HG03064 (cell line): ENCODE measurements around the gene TMIGD2.

Experiments used
- ATAC-seq: cut with Tn5 transposase; IDR thresholded peaks from one replicate; pipeline ENCODE4 v1.9.1; 2021; ENCODE audit warnings: low read depth; ENCODE audit not compliant: unreplicated experiment

Gene TMIGD2

GRCh38 chr19:4327252-4327876, 25.2 kb upstream of the TMIGD2 start:
- ATAC-seq: no peak

DNA sequence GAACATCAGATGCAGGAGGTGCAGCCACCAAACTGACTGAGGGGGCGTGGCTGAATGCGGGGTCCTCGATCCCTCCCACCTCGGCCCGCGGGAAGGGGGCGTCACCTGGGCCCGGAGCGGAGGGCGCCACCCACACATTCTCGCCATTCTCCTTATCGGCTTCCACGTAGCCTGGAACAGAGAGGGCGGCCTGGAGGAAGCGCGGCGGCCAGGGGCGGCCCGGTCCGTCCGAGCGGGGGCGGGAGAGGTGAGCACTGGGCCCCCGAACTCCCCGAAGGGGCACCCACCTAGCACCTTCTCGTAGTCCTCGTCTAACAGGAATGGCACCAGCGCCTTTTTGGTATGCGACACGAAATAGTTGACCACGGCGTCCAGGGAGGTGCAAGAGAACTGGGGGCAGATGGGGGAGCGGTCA, 24.7 kb upstream of the TMIGD2 start:
- ATAC-seq: no peak

DNA sequence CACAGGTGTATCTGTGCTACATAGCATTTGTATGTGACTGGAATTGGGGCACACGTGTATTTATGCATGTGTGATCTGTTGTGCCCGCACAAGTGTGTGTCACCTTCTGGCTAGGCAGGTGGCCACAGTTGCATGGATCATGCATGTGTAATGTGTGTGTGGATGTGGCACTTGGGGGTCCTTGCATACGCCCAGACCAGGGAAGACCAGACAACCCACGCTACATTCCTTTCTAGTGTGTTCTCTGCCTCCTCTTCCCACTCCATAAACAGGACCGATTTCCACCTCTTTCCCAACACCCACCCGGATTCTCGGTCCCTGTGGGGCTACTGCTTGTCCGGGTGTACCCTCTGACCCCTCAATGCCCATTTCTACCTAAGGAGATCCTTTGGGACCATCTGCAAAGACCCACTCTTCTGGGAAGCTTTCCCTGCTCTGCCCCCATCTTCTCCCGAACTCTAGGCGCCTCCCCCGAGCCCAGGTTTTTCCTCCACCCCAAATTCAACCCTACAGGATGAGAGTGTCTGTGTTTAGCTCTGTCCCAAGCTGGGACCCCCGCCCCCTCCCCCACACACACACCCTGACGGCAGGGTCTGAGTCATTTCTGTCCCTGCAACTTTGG, 24.1 kb upstream of the TMIGD2 start:
- no peak for ATAC-seq

DNA sequence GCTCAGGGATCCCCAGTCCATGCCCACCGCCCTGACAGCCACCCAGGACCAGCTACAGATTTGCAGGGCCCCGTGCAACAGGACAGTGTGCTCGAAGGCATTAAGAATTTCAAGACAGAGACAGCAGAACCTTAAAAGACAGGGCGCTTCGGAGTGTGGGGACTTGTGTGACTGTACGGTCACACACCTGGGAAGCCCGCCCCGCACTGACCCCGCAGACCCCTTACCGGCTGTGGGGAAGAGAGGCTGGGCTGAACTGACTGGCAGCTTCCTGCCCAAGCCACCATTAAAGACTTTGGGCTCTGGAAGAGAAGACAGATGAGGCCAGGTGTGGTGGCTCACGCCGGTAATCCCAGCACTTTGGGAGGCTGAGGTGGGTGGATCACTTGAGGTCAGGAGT, 22.0 kb upstream of the TMIGD2 start:
- ATAC-seq: no peak

GRCh38 chr19:4323692-4324091, 21.5 kb upstream of the TMIGD2 start:
- no peak for ATAC-seq

- ATAC-seq: no peak
Observed at GRCh38 chr19:4322942-4323665, 20.9 kb upstream of the TMIGD2 start.

GRCh38 chr19:4320419-4320818, 18.2 kb upstream of the TMIGD2 start:
- no peak for ATAC-seq

- no peak for ATAC-seq
Observed at GRCh38 chr19:4319067-4319718, 17.0 kb upstream of the TMIGD2 start.

- no peak for ATAC-seq
Observed at GRCh38 chr19:4318460-4318859, 16.3 kb upstream of the TMIGD2 start.

GRCh38 chr19:4316956-4317355, 14.8 kb upstream of the TMIGD2 start:
- no peak for ATAC-seq

- ATAC-seq: no peak
Observed at GRCh38 chr19:4313847-4314490, 11.8 kb upstream of the TMIGD2 start.

- ATAC-seq: no peak
Observed at GRCh38 chr19:4310247-4311121, 8.3 kb upstream of the TMIGD2 start.

- no peak for ATAC-seq
Observed at GRCh38 chr19:4305659-4306058, 3.5 kb upstream of the TMIGD2 start.

GRCh38 chr19:4305257-4305612, 3.0 kb upstream of the TMIGD2 start:
- no peak for ATAC-seq

DNA sequence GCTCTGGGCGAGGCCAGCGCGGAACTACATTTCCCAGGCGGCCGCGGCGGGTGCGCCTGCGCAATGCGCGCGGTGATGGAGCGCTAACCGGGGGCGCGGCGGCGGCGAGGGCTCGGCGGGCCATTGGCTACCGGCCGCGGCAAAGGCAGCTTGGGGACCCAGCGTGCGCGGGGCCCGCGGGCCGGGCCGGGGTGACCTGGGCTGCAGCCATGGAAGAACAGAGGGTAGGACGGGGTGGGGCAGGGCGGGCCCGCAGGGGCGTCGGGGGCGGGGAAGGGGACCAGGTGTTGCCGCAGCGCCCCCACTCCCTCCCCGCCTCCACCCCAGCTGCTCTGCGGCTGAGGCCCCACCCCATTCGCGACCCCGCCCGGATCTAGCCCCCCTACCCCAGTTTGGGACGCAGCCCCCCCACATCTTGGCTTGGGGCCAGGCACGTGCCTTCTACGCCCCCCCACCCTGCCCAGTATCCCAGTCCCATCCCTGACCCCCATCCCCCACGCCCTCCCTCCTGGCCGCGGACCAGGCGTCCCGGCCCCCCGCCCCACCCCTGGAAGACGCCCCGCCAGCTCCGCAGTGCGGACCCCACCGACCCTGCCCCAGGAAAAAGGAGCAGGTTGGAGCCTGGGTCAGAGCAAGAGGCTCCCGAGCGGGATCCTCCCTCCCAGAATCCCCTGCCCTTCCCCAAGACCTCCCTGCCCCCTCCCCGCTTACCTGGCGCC, 2.5 kb upstream of the TMIGD2 start, which contains the start of gene FSD1:
Gene FSD1, plus strand, starts transcription at position 61 of the 719 bp plus-strand sequence. Its CDS starts 149 bp downstream, at position 210.
- no peak for ATAC-seq

DNA sequence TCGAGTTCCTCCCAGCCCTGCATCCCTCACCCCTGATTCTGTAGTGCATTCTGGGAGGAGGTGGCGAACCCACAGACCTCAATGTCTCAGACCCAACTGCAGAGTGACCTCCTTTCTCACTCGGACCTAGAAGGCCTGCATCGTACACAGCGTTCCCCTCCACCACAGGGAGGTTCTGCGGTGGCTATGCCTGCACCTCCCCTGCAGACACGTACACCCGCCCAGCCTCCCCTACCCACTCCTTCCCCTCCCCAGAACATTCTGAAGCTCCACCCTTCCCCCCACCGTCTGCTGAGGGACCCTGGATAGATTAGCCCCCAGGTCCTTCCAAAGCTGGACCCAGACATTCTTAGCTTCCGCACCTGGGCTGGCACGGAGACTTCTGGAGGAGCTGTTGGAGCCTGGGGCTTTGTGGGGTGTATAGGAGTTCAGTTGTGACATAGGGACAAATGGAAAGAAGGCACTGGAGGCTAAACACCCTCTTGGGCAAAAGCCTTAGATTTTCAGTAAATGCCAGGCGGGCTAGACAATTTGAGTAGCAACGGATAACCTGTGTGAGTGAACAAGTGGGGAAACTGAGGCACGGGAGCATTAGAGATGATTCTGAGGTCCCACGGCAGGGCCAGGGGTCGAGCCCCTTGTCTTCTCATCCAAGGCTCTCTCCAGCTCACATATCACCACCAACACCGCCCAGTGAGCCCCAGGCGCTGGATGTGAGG, 1.8 kb upstream of the TMIGD2 start:
- no peak for ATAC-seq

DNA sequence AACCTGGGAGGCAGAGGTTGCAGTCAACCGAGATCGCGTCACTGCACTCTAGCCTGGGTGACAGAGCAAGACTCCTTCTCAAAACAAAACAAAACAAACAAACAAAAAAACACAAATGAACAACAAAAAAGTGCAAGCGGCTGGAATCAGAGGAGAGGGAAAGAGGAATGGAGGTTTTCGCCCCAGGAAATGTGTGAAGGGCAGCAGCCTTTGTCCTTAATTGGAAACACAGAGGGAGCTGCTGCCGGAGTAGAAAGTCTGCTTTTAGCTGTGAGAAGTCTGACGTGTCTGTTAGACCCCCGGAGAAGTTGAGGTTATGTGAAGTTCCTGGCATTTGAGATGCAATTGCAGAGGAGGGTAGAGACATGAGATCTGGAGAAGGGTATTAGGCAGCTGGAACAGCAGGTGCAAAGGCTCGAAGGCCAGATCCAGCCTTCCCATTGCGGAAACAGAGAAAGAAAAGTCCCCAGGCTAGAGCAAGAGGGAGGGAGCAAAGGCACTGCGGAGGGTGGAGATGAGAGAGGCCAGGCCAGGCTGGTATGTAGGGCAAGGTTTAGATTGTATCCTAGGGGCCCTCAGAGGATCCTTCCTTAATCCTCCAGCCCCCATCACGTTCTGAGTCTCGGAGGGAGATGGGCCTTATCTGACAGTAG, 473 bp downstream of the TMIGD2 start:
- no peak for ATAC-seq

DNA sequence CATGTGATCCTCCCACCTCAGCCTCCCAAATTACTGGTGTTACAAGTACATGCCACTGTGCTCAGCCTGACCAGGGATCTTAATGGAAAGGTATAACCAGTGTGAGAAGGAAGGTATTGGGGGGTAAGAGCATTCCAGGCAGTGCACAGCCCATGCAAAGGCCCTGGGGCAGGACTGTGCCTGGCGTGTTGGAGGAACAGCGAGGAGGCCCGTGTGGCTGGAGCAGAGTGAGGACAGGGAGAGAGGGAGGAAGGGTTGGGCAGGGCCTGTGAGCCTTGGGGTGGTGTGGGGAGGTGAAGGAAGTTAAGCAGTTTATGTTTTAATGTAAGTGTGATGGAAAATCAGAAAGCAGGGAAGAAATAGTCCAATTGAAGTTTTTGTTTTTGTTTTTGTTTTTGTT, 1.6 kb downstream of the TMIGD2 start:
- ATAC-seq: no peak
